ENCODE results near the gene CCND1.
"Not testable (repeated sequence)": the region's sequence is repeated elsewhere in the genome, so short reads cannot be mapped to it uniquely, and the experiment has no call there.

CCND1 gene

GRCh38 chr11:69685348-69685747 lies 44.4 kb downstream of the CCND1 start:
- TF ChIP-seq CTCF (IDR thresholded peaks at IDR 0.05; ENCODE audit: low read depth, low read length, poor library complexity, severe bottlenecking) (no peak), EZH2phosphoT487 (IDR thresholded peaks at IDR 0.05; ENCODE audit: borderline replicate concordance, low read length) (no peak)
- Histone ChIP-seq H4K20me1 (ENCODE audit: control insufficient read depth, insufficient read depth, low read depth, low read length) (no peaks in the 10 kb centered on the region), H3K9me2 (replicated peaks; ENCODE audit: control insufficient read depth, low read length) (no peaks in the 10 kb centered on the region), H3K27ac (ENCODE audit: low read depth, low read length) (no peak overlapping the region), H3K79me2 (ENCODE audit: control insufficient read depth, low read length) (no peaks in the 10 kb centered on the region), H3K27me3 (ENCODE audit: control insufficient read depth, low read length) (peaks cover 3% of the 10 kb centered on the region), H3K9me3 (ENCODE audit: control insufficient read depth, insufficient read depth, low read length) (no peaks in the 10 kb centered on the region), H3K4me3 (ENCODE audit: low read length) (no peak overlapping the region), H3F3A (ENCODE audit: control insufficient read depth, insufficient read depth) (no peaks in the 10 kb centered on the region), H3K4me2 (ENCODE audit: low read length) (0 out of 2 replicates have a peak overlapping the region, but pooled peaks have one; percentile 18), H3K36me3 (ENCODE audit: control insufficient read depth, low read length) (no peaks in the 10 kb centered on the region), H3K4me1 (ENCODE audit: control insufficient read depth, low read length) (no peaks in the 10 kb centered on the region)

GRCh38 chr11:69686452-69686851 lies 45.5 kb downstream of the CCND1 start:
- TF ChIP-seq CTCF (IDR thresholded peaks at IDR 0.05; ENCODE audit: low read depth, low read length, poor library complexity, severe bottlenecking) (no peak), EZH2phosphoT487 (IDR thresholded peaks at IDR 0.05; ENCODE audit: borderline replicate concordance, low read length) (no peak)
- no peaks in the 10 kb centered on the region for H3F3A ChIP-seq (ENCODE audit: control insufficient read depth, insufficient read depth)
- no peaks in the 10 kb centered on the region for H3K9me2 ChIP-seq (replicated peaks; ENCODE audit: control insufficient read depth, low read length)
- no peaks in the 10 kb centered on the region for H4K20me1 ChIP-seq (ENCODE audit: control insufficient read depth, insufficient read depth, low read depth, low read length)
- H3K4me1 ChIP-seq (ENCODE audit: control insufficient read depth, low read length), result no peaks in the 10 kb centered on the region
- H3K4me2 ChIP-seq (ENCODE audit: low read length), result no peak overlapping the region
- no peak overlapping the region for H3K4me3 ChIP-seq (ENCODE audit: low read length)
- H3K79me2 ChIP-seq (ENCODE audit: control insufficient read depth, low read length), result no peaks in the 10 kb centered on the region
- no peaks in the 10 kb centered on the region for H3K36me3 ChIP-seq (ENCODE audit: control insufficient read depth, low read length)
- H3K27ac ChIP-seq (ENCODE audit: low read depth, low read length), result no peak overlapping the region
- H3K27me3 ChIP-seq (ENCODE audit: control insufficient read depth, low read length), result peaks cover 3% of the 10 kb centered on the region
- H3K9me3 ChIP-seq (ENCODE audit: control insufficient read depth, insufficient read depth, low read length), result no peaks in the 10 kb centered on the region

- Histone ChIP-seq H3K27ac (ENCODE audit: low read depth, low read length) (no peak overlapping the region), H3K4me2 (ENCODE audit: low read length) (no peak overlapping the region), H3K9me3 (ENCODE audit: control insufficient read depth, insufficient read depth, low read length) (no peaks in the 10 kb centered on the region), H3K27me3 (ENCODE audit: control insufficient read depth, low read length) (peaks cover 3% of the 10 kb centered on the region), H3K4me1 (ENCODE audit: control insufficient read depth, low read length) (no peaks in the 10 kb centered on the region), H3K36me3 (ENCODE audit: control insufficient read depth, low read length) (no peaks in the 10 kb centered on the region), H3K4me3 (ENCODE audit: low read length) (no peak overlapping the region), H3K9me2 (replicated peaks; ENCODE audit: control insufficient read depth, low read length) (no peaks in the 10 kb centered on the region), H3K79me2 (ENCODE audit: control insufficient read depth, low read length) (no peaks in the 10 kb centered on the region), H4K20me1 (ENCODE audit: control insufficient read depth, insufficient read depth, low read depth, low read length) (no peaks in the 10 kb centered on the region), H3F3A (ENCODE audit: control insufficient read depth, insufficient read depth) (no peaks in the 10 kb centered on the region)
- TF ChIP-seq EZH2phosphoT487 (IDR thresholded peaks at IDR 0.05; ENCODE audit: borderline replicate concordance, low read length), result no peak
- TF ChIP-seq CTCF (IDR thresholded peaks at IDR 0.05; ENCODE audit: low read depth, low read length, poor library complexity, severe bottlenecking), result no peak
Observed at GRCh38 chr11:69686856-69687255, 45.9 kb downstream of the CCND1 start.

- H3K4me3 ChIP-seq (ENCODE audit: low read length); H3K4me2 ChIP-seq (ENCODE audit: low read length); H3K9me2 ChIP-seq (replicated peaks; ENCODE audit: control insufficient read depth, low read length); H4K20me1 ChIP-seq (ENCODE audit: control insufficient read depth, insufficient read depth, low read depth, low read length); H3K9me3 ChIP-seq (ENCODE audit: control insufficient read depth, insufficient read depth, low read length); H3K27me3 ChIP-seq (ENCODE audit: control insufficient read depth, low read length); H3K79me2 ChIP-seq (ENCODE audit: control insufficient read depth, low read length); H3F3A ChIP-seq (ENCODE audit: control insufficient read depth, insufficient read depth); H3K27ac ChIP-seq (ENCODE audit: low read depth, low read length); H3K4me1 ChIP-seq (ENCODE audit: control insufficient read depth, low read length); H3K36me3 ChIP-seq (ENCODE audit: control insufficient read depth, low read length): not testable (repeated sequence)
Observed at GRCh38 chr11:69687969-69688771, 47.2 kb downstream of the CCND1 start.

Measured in DOHH2 (cell line).